Muscle of leg (tissue), 11 donors: ENCODE results near the gene ABTB1. TPM values are rescaled to one million over a fixed set of nuclear protein-coding genes. Genes with fewer than 3 reads are reported as not detected.

Experiments
- DNase-seq: peaks from one replicate; pipeline ENCODE4 v3.0.0; 2013
- H3K27ac ChIP-seq: one replicate; pipeline ENCODE4 v1.5.1; 2013; ENCODE audit warnings: mild to moderate bottlenecking, low read length, control low read depth
- H3K27me3 ChIP-seq: one replicate; pipeline ENCODE4 v1.6.1; 2013; ENCODE audit warnings: low read length; ENCODE audit not compliant: control insufficient read depth, insufficient read depth
- H3K36me3 ChIP-seq: one replicate; pipeline ENCODE4 v1.6.1; 2013; ENCODE audit warnings: low read length; ENCODE audit not compliant: control insufficient read depth, insufficient read depth
- H3K4me1 ChIP-seq: one replicate; pipeline ENCODE4 v1.6.1; 2013; ENCODE audit warnings: low read length; ENCODE audit not compliant: control insufficient read depth, insufficient read depth
- H3K4me3 ChIP-seq: one replicate; pipeline ENCODE4 v1.5.1; 2013; ENCODE audit warnings: low read length, control low read depth
- H3K9me3 ChIP-seq: replicated peaks from 2 replicates; pipeline ENCODE4 v1.6.1; 2013; ENCODE audit warnings: low read depth, low read length; ENCODE audit not compliant: control insufficient read depth
- WGBS: methylation state at CpG from one replicate; pipeline ENCODE4 v1.1.5; 2013; ENCODE audit warnings: missing lambda C conversion rate; ENCODE audit not compliant: insufficient coverage; 5-methylcytosine and 5-hydroxymethylcytosine counted together
- polyA plus RNA-seq, 8 donors: library from polyadenylated mRNA; unstranded; fragments of 120-200 nt; gene quantifications; one replicate each; pipeline versions ENCODE4 v1.2.1 to v1.2.3, GENCODE V29; 2013; ENCODE audit warnings: inconsistent platforms in 1 of 8, low replicate concordance in 1 of 8; ENCODE audit not compliant: insufficient read length in 8 of 8, insufficient read depth in 1 of 8
- total RNA-seq: library from RNA; stranded (reverse); fragments of 120-200 nt; gene quantifications from one replicate; pipeline ENCODE4 v1.2.4, GENCODE V29; 2013

The ABTB1 gene
- total and polyA plus RNA-seq, 9 donors: 5.1 to 19.6 (median 13.7) TPM

DNA sequence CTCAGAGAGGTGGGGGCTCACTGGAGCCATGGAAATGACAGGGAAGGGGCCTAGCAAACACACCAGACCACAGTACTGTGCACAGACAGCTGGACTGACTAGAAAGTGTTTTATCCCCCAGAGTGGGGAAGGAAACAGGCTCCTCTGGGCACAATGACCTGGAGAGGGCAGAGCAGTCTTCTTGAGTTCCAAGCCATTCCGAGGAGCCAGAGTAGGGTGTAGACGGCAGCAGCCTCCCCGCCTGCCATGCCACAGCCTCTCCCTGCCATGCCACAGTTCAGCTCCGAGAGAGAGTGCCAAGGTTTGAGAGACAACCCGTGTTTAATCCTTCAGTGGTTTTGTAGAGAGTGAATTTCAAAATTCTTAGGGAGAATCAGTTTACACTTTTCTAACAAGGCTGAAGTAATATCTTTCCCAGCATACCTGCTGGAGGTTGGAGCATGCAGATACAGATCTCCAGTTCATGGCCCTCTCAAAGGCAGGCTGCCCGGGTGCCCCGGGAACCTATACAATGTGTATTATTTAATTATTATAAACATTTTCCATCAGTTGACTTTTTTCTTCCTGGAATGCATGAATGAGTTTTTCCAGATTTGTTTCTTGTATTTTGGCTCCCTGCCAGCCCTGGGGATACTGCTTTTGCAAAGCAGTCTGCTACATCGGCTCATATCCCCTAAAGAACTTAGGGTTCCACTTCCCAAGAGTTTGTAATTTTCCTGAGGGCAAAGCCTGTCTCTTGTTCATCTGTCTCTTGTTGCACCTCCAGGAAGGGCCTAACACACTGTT, 40.5 kb upstream of the ABTB1 start:
- peaks cover 8% of the 10 kb centered on the region for H3K4me1 ChIP-seq
- no peak overlapping the region for H3K27ac ChIP-seq
- 0% methylated on average over 1 of the region's 8 CpGs for WGBS
- no peaks in the 10 kb centered on the region for H3K36me3 ChIP-seq
- DNase-seq: peak; percentile 60
- no peaks in the 10 kb centered on the region for H3K9me3 ChIP-seq
- H3K27me3 ChIP-seq: peaks cover 21% of the 10 kb centered on the region
- H3K4me3 ChIP-seq: no peak overlapping the region

DNA sequence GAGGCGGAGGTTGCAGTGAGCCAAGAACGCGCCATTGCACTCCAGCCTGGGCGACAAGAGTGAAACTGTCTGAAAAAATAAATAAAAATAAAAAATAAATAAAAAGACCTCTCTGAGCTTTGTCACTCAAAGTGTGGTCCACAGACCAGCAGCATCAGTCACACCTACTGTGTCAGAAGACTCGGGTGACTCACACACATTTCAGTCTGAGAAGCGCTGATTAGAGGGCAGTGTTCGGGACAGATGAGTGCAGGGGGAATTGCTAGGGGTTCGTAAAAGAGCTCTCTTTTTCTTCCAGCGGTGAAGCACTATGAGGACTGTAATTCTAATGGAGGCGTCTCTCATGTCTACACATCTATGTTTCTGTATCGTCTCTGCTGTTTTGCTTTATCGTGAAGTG, 38.1 kb upstream of the ABTB1 start:
- H3K4me3 ChIP-seq: no peak overlapping the region
- no peaks in the 10 kb centered on the region for H3K9me3 ChIP-seq
- H3K4me1 ChIP-seq: peaks cover 5% of the 10 kb centered on the region
- H3K27ac ChIP-seq: no peak overlapping the region
- WGBS: 82% methylated on average over 5 of the region's 12 CpGs
- no peaks in the 10 kb centered on the region for H3K36me3 ChIP-seq
- no peak for DNase-seq
- H3K27me3 ChIP-seq: peaks cover 14% of the 10 kb centered on the region

- Histone ChIP-seq H3K27ac (no peak overlapping the region), H3K4me1 (no peaks in the 10 kb centered on the region), H3K27me3 (no peaks in the 10 kb centered on the region), H3K9me3 (no peaks in the 10 kb centered on the region), H3K4me3 (no peak overlapping the region), H3K36me3 (no peaks in the 10 kb centered on the region)
- DNase-seq: no peak
- 40% methylated on average over 2 of the region's 3 CpGs for WGBS
Measured at GRCh38 chr3:127637546-127637945, 35.2 kb upstream of the ABTB1 start.

DNA sequence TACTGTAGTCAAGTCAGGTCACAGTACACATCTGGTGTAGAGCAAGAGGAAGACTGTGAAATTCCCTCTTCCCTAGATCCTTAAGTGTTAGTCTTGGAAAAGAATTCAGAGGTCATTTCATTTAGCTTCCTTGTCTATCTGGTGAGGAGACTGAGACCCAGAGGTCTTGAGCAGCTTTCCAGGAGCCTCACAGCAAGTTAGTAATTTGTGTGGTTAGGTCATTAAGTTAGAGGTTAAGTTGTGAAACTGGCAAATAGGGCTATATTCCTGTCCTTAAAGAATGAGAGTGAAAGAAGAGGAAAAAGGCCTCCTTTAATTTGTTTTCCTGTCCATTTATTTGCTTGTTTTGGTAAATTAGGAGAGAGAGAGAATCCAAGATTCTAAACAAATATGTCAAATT, 34.8 kb upstream of the ABTB1 start:
- H3K9me3 ChIP-seq: no peaks in the 10 kb centered on the region
- H3K36me3 ChIP-seq: no peaks in the 10 kb centered on the region
- H3K4me1 ChIP-seq: no peaks in the 10 kb centered on the region
- no peak overlapping the region for H3K4me3 ChIP-seq
- no peak for DNase-seq
- no peaks in the 10 kb centered on the region for H3K27me3 ChIP-seq
- H3K27ac ChIP-seq: no peak overlapping the region

GRCh38 chr3:127639173-127640041, 33.3 kb upstream of the ABTB1 start:
- DNase-seq: no peak
- Histone ChIP-seq H3K36me3 (no peaks in the 10 kb centered on the region), H3K4me3 (no peak overlapping the region), H3K9me3 (no peaks in the 10 kb centered on the region), H3K4me1 (no peaks in the 10 kb centered on the region), H3K27ac (no peak overlapping the region), H3K27me3 (no peaks in the 10 kb centered on the region)
- 87% methylated on average over 3 of the region's 5 CpGs for WGBS

DNA sequence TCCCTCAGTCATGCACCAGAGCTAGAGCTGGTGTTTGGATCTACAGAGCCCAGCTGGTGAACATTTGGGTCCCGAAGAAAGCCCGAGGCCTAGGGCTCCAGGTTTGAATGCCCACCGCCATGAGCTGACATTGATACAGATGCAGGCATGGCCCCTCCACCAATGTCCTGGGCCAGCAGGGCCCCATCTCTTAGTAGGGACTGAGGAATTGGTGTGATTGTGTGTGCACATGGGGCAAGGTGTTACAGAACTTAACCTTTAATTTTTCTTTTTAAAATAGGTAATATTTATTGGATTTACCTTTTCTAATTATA, 32.8 kb upstream of the ABTB1 start:
- H3K4me3 ChIP-seq: no peak overlapping the region
- no peak for DNase-seq
- no peaks in the 10 kb centered on the region for H3K4me1 ChIP-seq

DNA sequence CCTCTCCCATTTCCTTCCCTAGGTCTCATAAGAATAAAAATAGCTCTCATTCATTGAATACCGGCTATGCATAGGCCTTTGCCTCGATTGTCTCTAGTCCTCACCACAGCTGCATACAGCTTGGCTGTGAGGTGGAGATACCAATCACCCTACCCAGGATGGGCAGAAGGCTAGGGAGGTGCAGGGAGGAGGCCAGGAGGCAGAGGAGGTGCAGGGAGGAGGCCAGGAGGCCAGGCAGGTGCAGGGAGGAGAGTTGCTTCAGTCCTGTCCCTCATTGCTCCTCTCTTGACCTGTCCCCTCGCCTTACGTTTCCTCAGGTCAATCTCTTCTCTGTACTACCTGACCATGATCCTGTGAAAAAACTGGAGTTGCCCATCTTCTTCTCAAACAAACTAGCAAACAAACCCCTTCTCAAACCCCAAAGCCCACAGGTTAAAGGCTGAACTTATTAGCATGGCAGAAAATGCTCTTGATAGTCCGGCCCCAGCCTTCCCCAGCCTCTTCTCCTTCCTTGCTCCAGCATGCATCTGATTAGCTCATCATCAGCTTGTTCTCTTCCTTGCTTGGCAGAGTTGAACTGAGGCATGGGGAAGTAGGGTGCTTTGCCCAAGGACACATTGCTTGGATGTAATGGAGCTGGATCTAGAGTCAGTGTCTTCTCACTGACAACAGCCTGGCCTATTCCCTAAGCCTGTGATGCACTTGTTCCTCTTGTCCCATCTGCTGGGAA, 27.9 kb upstream of the ABTB1 start:
- H3K4me3 ChIP-seq: no peak overlapping the region
- H3K36me3 ChIP-seq: no peaks in the 10 kb centered on the region
- WGBS: 100% methylated on average over 2 of the region's 5 CpGs
- H3K9me3 ChIP-seq: no peaks in the 10 kb centered on the region
- H3K4me1 ChIP-seq: no peaks in the 10 kb centered on the region
- no peak overlapping the region for H3K27ac ChIP-seq
- no peak for DNase-seq
- H3K27me3 ChIP-seq: no peaks in the 10 kb centered on the region

More for the DNA sequence above, 32.8 kb upstream of the ABTB1 start:
- Histone ChIP-seq H3K36me3 (no peaks in the 10 kb centered on the region), H3K9me3 (no peaks in the 10 kb centered on the region), H3K27ac (no peak overlapping the region), H3K27me3 (no peaks in the 10 kb centered on the region)
- WGBS: 100% methylated on average over 2 of the region's 3 CpGs

DNA sequence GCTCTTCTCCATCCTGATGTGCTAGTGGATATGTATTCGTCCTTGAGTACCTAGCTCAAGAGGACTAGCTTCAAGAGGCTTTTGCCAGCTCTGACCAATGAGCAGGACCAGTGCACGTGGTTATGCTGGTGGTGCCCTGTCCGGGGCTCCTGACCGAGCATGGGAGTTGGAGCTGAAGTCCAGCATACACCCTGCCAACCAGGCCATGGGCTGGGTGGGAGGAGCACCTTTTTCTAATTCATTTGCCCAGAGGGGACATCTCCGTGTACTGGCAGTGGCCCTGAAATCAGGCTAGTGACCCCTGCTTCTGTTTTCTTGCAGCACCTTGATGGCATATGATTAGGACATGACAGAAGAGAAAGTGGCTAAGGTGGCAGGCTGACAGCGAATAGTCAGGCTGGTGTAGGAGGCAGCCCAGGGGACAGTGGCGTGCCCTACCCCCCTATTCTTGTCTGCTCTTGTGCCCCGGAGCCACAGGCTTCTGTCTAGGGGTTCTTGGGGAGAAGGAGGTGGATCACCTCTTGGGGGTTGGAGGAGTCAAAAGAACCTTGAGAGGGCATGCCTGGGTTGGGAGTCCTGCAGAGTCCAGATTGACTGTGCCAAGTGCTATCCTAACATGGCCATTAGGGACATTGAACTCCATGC, 27.3 kb upstream of the ABTB1 start:
- no peaks in the 10 kb centered on the region for H3K36me3 ChIP-seq
- H3K4me1 ChIP-seq: no peaks in the 10 kb centered on the region

GRCh38 chr3:127646501-127647046, 26.2 kb upstream of the ABTB1 start:
- H3K36me3 ChIP-seq: no peaks in the 10 kb centered on the region
- no peaks in the 10 kb centered on the region for H3K27me3 ChIP-seq
- no peak for DNase-seq
- no peaks in the 10 kb centered on the region for H3K4me1 ChIP-seq
- H3K4me3 ChIP-seq: no peak overlapping the region
- no peak overlapping the region for H3K27ac ChIP-seq
- no peaks in the 10 kb centered on the region for H3K9me3 ChIP-seq
- WGBS: 85% methylated on average over 9 of the region's 10 CpGs

More for the DNA sequence above, 27.3 kb upstream of the ABTB1 start:
- DNase-seq: no peak
- Histone ChIP-seq H3K27ac (no peak overlapping the region), H3K4me3 (no peak overlapping the region), H3K27me3 (no peaks in the 10 kb centered on the region), H3K9me3 (no peaks in the 10 kb centered on the region)
- 90% methylated on average over 5 of the region's 8 CpGs for WGBS
